CD4-positive, CD25-positive, alpha-beta regulatory T cell (primary cell): ENCODE data around the gene OR2H1. TPM values are rescaled to one million over a fixed set of nuclear protein-coding genes. Genes with fewer than 3 reads are reported as not detected.

Source experiments
- ATAC-seq, 2 donors: fragments of 150-1000 bp; cut with Tn5 transposase; one replicate each; pipeline ENCODE4 v1.10.0; 2021; ENCODE audit warnings: low read depth in 2 of 2, moderate number of reproducible peaks in 2 of 2, moderate library complexity in 1 of 2
- DNase-seq, 3 donors: peaks; one replicate each; pipeline versions ENCODE4 v3.0.0 to v3.0.0-alpha.2; 2012 to 2022; ENCODE audit warnings: mixed read lengths in 1 of 3
- H3K27ac ChIP-seq: one replicate; pipeline ENCODE4 v1.7.0; 2013; ENCODE audit warnings: mild to moderate bottlenecking, low read length; ENCODE audit not compliant: insufficient read depth, poor library complexity, severe bottlenecking
- H3K27me3 ChIP-seq: one replicate; pipeline ENCODE4 v1.7.0; 2013; ENCODE audit warnings: low read length; ENCODE audit not compliant: control insufficient read depth, insufficient read depth
- H3K36me3 ChIP-seq: one replicate; pipeline ENCODE4 v1.7.0; 2013; ENCODE audit warnings: mild to moderate bottlenecking, low read length, moderate library complexity; ENCODE audit not compliant: control insufficient read depth, insufficient read depth
- H3K4me1 ChIP-seq: 2 replicates; pipeline ENCODE4 v1.7.0; 2013; ENCODE audit warnings: mild to moderate bottlenecking, low read length; ENCODE audit not compliant: insufficient read depth, control insufficient read depth, poor library complexity, severe bottlenecking
- H3K4me3 ChIP-seq: one replicate; pipeline ENCODE4 v1.7.0; 2013; ENCODE audit warnings: low read depth, mild to moderate bottlenecking, low read length, moderate library complexity
- H3K9me3 ChIP-seq, 2 experiments: 1 replicate in 1 of 2; 2 replicates in 1 of 2; pipeline ENCODE4 v1.7.0; 2013; ENCODE audit warnings: low read length in 2 of 2, mild to moderate bottlenecking in 1 of 2, moderate library complexity in 1 of 2; ENCODE audit not compliant: control insufficient read depth in 2 of 2
- H3K27ac Mint-ChIP-seq, 3 donors: one replicate each; pipeline ENCODE4 v1.8.0; 2020 to 2022; ENCODE audit warnings: mild to moderate bottlenecking in 3 of 3, mixed read lengths in 3 of 3, moderate library complexity in 2 of 3
- H3K27me3 Mint-ChIP-seq: one replicate; pipeline ENCODE4 v1.8.0; 2022; ENCODE audit warnings: mild to moderate bottlenecking, mixed read lengths
- H3K36me3 Mint-ChIP-seq: one replicate; pipeline ENCODE4 v1.8.0; 2020; ENCODE audit warnings: mixed read lengths
- H3K4me1 Mint-ChIP-seq, 4 donors: one replicate each; pipeline ENCODE4 v1.8.0; 2020 to 2022; ENCODE audit warnings: mixed read lengths in 4 of 4, mild to moderate bottlenecking in 1 of 4
- H3K4me3 Mint-ChIP-seq, 4 donors: one replicate each; pipeline ENCODE4 v1.8.0; 2020 to 2022; ENCODE audit warnings: mild to moderate bottlenecking in 4 of 4, mixed read lengths in 4 of 4, moderate library complexity in 3 of 4
- H3K9me3 Mint-ChIP-seq, 7 donors: one replicate each; pipeline ENCODE4 v1.8.0; 2020 to 2022; ENCODE audit warnings: mixed read lengths in 7 of 7, mild to moderate bottlenecking in 3 of 7, moderate library complexity in 2 of 7
- polyA plus RNA-seq, 4 donors: library from polyadenylated mRNA; unstranded; fragments of 300-500 nt; fragmentation: Illumina TruSeq; gene quantifications; one replicate each; pipeline ENCODE4 v1.2.3, GENCODE V29; 2021
- total RNA-seq: library from RNA; stranded (reverse); gene quantifications from one replicate; pipeline ENCODE4 v1.2.3, GENCODE V29; 2022

Gene OR2H1
- total and polyA plus RNA-seq, 5 donors from 2014 or later = not detected

- no peaks in the 10 kb centered on the region for H3K4me1 Mint-ChIP-seq
- Histone ChIP-seq H3K27ac (no peak overlapping the region), H3K36me3 (no peaks in the 10 kb centered on the region), H3K9me3 (no peaks in the 10 kb centered on the region), H3K4me3 (no peak overlapping the region), H3K4me1 (no peaks in the 10 kb centered on the region), H3K27me3 (peaks cover 21% of the 10 kb centered on the region)
- H3K27ac Mint-ChIP-seq = no peak overlapping the region
- no peak overlapping the region for H3K4me3 Mint-ChIP-seq
- peaks cover 0 to 4% (median 0%) of the 10 kb centered on the region in 7 donors for H3K9me3 Mint-ChIP-seq
- H3K36me3 Mint-ChIP-seq = no peaks in the 10 kb centered on the region
- no peak for DNase-seq
- no peak for ATAC-seq
- peaks cover 35% of the 10 kb centered on the region for H3K27me3 Mint-ChIP-seq
These were observed 26.8 kb downstream of the OR2H1 start for GRCh38 chr6:29483735-29484134.

- Mint-ChIP-seq H3K36me3 (no peaks in the 10 kb centered on the region), H3K4me1 (no peaks in the 10 kb centered on the region), H3K27me3 (peaks cover 32% of the 10 kb centered on the region), H3K27ac (no peak overlapping the region), H3K9me3 (peaks cover 0 to 4% (median 0%) of the 10 kb centered on the region in 7 donors), H3K4me3 (no peak overlapping the region)
- H3K4me1 ChIP-seq = no peaks in the 10 kb centered on the region
- no peak overlapping the region for H3K27ac ChIP-seq
- H3K4me3 ChIP-seq = no peak overlapping the region
- ATAC-seq (no peak), DNase-seq (no peak)
- H3K9me3 ChIP-seq = no peaks in the 10 kb centered on the region
- H3K36me3 ChIP-seq = no peaks in the 10 kb centered on the region
- peaks cover 19% of the 10 kb centered on the region for H3K27me3 ChIP-seq
These were observed 29.6 kb downstream of the OR2H1 start for GRCh38 chr6:29486577-29486976.

- Histone ChIP-seq H3K9me3 (no peaks in the 10 kb centered on the region), H3K4me1 (no peaks in the 10 kb centered on the region), H3K4me3 (no peak overlapping the region), H3K36me3 (no peaks in the 10 kb centered on the region), H3K27ac (no peak overlapping the region), H3K27me3 (peaks cover 19% of the 10 kb centered on the region)
- DNase-seq = no peak
- no peak for ATAC-seq
- Mint-ChIP-seq H3K36me3 (no peaks in the 10 kb centered on the region), H3K4me3 (no peak overlapping the region), H3K27me3 (peaks cover 33% of the 10 kb centered on the region), H3K9me3 (peaks cover 0 to 4% (median 0%) of the 10 kb centered on the region in 7 donors), H3K27ac (no peak overlapping the region), H3K4me1 (no peaks in the 10 kb centered on the region)
These were observed 30.2 kb downstream of the OR2H1 start for GRCh38 chr6:29487131-29487530.

- Mint-ChIP-seq H3K9me3 (peaks cover 0 to under 1% (median 0%) of the 10 kb centered on the region in 7 donors), H3K4me3 (no peak within 1 kb of the TSS), H3K36me3 (no peaks in the 10 kb centered on the region), H3K27ac (no peak within 1 kb of the TSS), H3K4me1 (no peaks in the 10 kb centered on the region), H3K27me3 (peaks cover 33% of the 10 kb centered on the region)
- H3K36me3 ChIP-seq = no peaks in the 10 kb centered on the region
- no peaks in the 10 kb centered on the region for H3K4me1 ChIP-seq
- no peak within 1 kb of the TSS for H3K27ac ChIP-seq
- H3K9me3 ChIP-seq = no peaks in the 10 kb centered on the region
- DNase-seq (no peak), ATAC-seq (no peak)
- H3K4me3 ChIP-seq = no peak within 1 kb of the TSS
- peaks cover 18% of the 10 kb centered on the region for H3K27me3 ChIP-seq
These were observed 30.7 kb downstream of the OR2H1 start, which contains the start of gene MAS1L for GRCh38 chr6:29487660-29488059. Gene MAS1L, minus strand, starts transcription at chr6:29487956. Its CDS starts 54 bp downstream, at chr6:29487902.

GRCh38 chr6:29488874-29489273 lies 31.9 kb downstream of the OR2H1 start:
- Histone ChIP-seq H3K27me3 (peaks cover 12% of the 10 kb centered on the region), H3K4me3 (no peak overlapping the region), H3K36me3 (no peaks in the 10 kb centered on the region), H3K9me3 (no peaks in the 10 kb centered on the region), H3K4me1 (no peaks in the 10 kb centered on the region), H3K27ac (no peak overlapping the region)
- peaks cover 26% of the 10 kb centered on the region for H3K27me3 Mint-ChIP-seq
- no peaks in the 10 kb centered on the region for H3K9me3 Mint-ChIP-seq
- DNase-seq (no peak), ATAC-seq (no peak)
- no peak overlapping the region for H3K27ac Mint-ChIP-seq
- H3K36me3 Mint-ChIP-seq = no peaks in the 10 kb centered on the region
- no peaks in the 10 kb centered on the region for H3K4me1 Mint-ChIP-seq
- H3K4me3 Mint-ChIP-seq = no peak overlapping the region

GRCh38 chr6:29489286-29489685 lies 32.3 kb downstream of the OR2H1 start:
- H3K9me3 Mint-ChIP-seq = no peaks in the 10 kb centered on the region
- no peaks in the 10 kb centered on the region for H3K4me1 Mint-ChIP-seq

GRCh38 chr6:29490055-29490454 lies 33.1 kb downstream of the OR2H1 start:
- H3K9me3 Mint-ChIP-seq = no peaks in the 10 kb centered on the region
- no peaks in the 10 kb centered on the region for H3K36me3 Mint-ChIP-seq
- H3K9me3 ChIP-seq = no peaks in the 10 kb centered on the region
- H3K36me3 ChIP-seq = no peaks in the 10 kb centered on the region
- H3K27ac Mint-ChIP-seq = no peak overlapping the region
- no peak overlapping the region for H3K4me3 ChIP-seq
- no peak for ATAC-seq
- peaks cover 15% of the 10 kb centered on the region for H3K27me3 ChIP-seq
- no peak for DNase-seq
- no peaks in the 10 kb centered on the region for H3K4me1 Mint-ChIP-seq
- H3K27me3 Mint-ChIP-seq = peaks cover 26% of the 10 kb centered on the region
- H3K27ac ChIP-seq = no peak overlapping the region
- no peaks in the 10 kb centered on the region for H3K4me1 ChIP-seq
- no peak overlapping the region for H3K4me3 Mint-ChIP-seq

More at GRCh38 chr6:29489286-29489685, 32.3 kb downstream of the OR2H1 start:
- Histone ChIP-seq H3K27ac (no peak overlapping the region), H3K4me1 (no peaks in the 10 kb centered on the region), H3K27me3 (peaks cover 12% of the 10 kb centered on the region), H3K36me3 (no peaks in the 10 kb centered on the region), H3K9me3 (no peaks in the 10 kb centered on the region), H3K4me3 (no peak overlapping the region)
- H3K27me3 Mint-ChIP-seq = peaks cover 26% of the 10 kb centered on the region
- no peak overlapping the region for H3K4me3 Mint-ChIP-seq
- no peak for ATAC-seq
- DNase-seq = no peak
- H3K27ac Mint-ChIP-seq = no peak overlapping the region
- H3K36me3 Mint-ChIP-seq = no peaks in the 10 kb centered on the region

GRCh38 chr6:29490552-29490951 lies 33.6 kb downstream of the OR2H1 start:
- H3K9me3 ChIP-seq = no peaks in the 10 kb centered on the region
- no peak for ATAC-seq
- no peaks in the 10 kb centered on the region for H3K4me1 ChIP-seq
- H3K27ac ChIP-seq = no peak overlapping the region
- Mint-ChIP-seq H3K4me3 (no peak overlapping the region), H3K27me3 (peaks cover 24% of the 10 kb centered on the region), H3K9me3 (no peaks in the 10 kb centered on the region), H3K27ac (no peak overlapping the region), H3K36me3 (no peaks in the 10 kb centered on the region), H3K4me1 (no peaks in the 10 kb centered on the region)
- DNase-seq = no peak
- no peaks in the 10 kb centered on the region for H3K36me3 ChIP-seq
- H3K27me3 ChIP-seq = peaks cover 13% of the 10 kb centered on the region
- H3K4me3 ChIP-seq = no peak overlapping the region
